T-helper 1 cell treated with Interleukin-12 subunit alpha and Interleukin-12 subunit beta and Interleukin-4 antibody, amounts not matched to agents 30 ng/mL and 1 ng/mL, for 36 hours (primary cell): Measurements from ENCODE around the gene UCP2. TPM values are rescaled to one million over a fixed set of nuclear protein-coding genes. Genes with fewer than 3 reads are reported as not detected.

ENCODE experiments used
- intact Hi-C: fragments of 100-400 bp; cut with micrococcal nuclease; formaldehyde crosslinking; loops from one replicate; pipeline ENCODE4 v1.15.1; 2024
- total RNA-seq: library from RNA; stranded (reverse); gene quantifications from 2 replicates; pipeline ENCODE4 v1.2.3, GENCODE V29; 2022

Gene UCP2
- total RNA-seq, result 461 and 494 TPM in 2 replicates

- intact Hi-C loops, result loop anchor here (1.0 to 10.0 kb wide), 9 partner anchors 106 to 1880 kb away; partner anchors contain the start of genes COA4, FAM168A, LAMTOR1 and LIPT2
These were observed at the start of gene UCP2 for GRCh38 chr11:73982595-73982989. UCP2 (minus strand) TSS chr11:73982843; CDS start chr11:73978378, 4,465 bp downstream.

GRCh38 chr11:74030723-74031676 lies 48.4 kb upstream of the UCP2 start:
- intact Hi-C loops, result loop anchor here (1.0 to 2.0 kb wide), 4 partner anchors 19 to 67 kb away; no protein-coding TSS in a partner anchor

GRCh38 chr11:74025467-74026166 lies 43.0 kb upstream of the UCP2 start:
- intact Hi-C loops, result no loop called here

- intact Hi-C loops, result no loop called here
These were observed 41.8 kb upstream of the UCP2 start for GRCh38 chr11:74024261-74025029.

GRCh38 chr11:74023276-74023675 lies 40.6 kb upstream of the UCP2 start:
- intact Hi-C loops, result no loop called here

- intact Hi-C loops, result no loop called here
These were observed 39.9 kb upstream of the UCP2 start for GRCh38 chr11:74022546-74022945.

GRCh38 chr11:74021998-74022397 lies 39.4 kb upstream of the UCP2 start:
- intact Hi-C loops, result no loop called here

- intact Hi-C loops, result no loop called here
These were observed 37.9 kb upstream of the UCP2 start for GRCh38 chr11:74020539-74020938.

- intact Hi-C loops, result loop anchor here (1.0 kb wide), 1 partner anchor 9 kb away; no protein-coding TSS in a partner anchor
These were observed 37.2 kb upstream of the UCP2 start for GRCh38 chr11:74019860-74020259.

GRCh38 chr11:74019104-74019738 lies 36.6 kb upstream of the UCP2 start:
- intact Hi-C loops, result loop anchor here (1.0 kb wide), 1 partner anchor 8 kb away; no protein-coding TSS in a partner anchor

- intact Hi-C loops, result loop anchor here (1.0 kb wide), 1 partner anchor 7 kb away; no protein-coding TSS in a partner anchor
These were observed 35.8 kb upstream of the UCP2 start for GRCh38 chr11:74018331-74019005.

GRCh38 chr11:74017631-74018030 lies 35.0 kb upstream of the UCP2 start:
- intact Hi-C loops, result no loop called here

GRCh38 chr11:74015919-74016684 lies 33.5 kb upstream of the UCP2 start:
- intact Hi-C loops, result no loop called here

GRCh38 chr11:74014880-74015279 lies 32.2 kb upstream of the UCP2 start:
- intact Hi-C loops, result no loop called here

- intact Hi-C loops, result no loop called here
These were observed 30.5 kb upstream of the UCP2 start for GRCh38 chr11:74013141-74013540.

GRCh38 chr11:74012074-74012809 lies 29.6 kb upstream of the UCP2 start:
- intact Hi-C loops, result loop anchor here (1.0 kb wide), 1 partner anchor 19 kb away; no protein-coding TSS in a partner anchor

- intact Hi-C loops, result loop anchor here (1.0 kb wide), 4 partner anchors 8 to 31 kb away; no protein-coding TSS in a partner anchor
These were observed 28.9 kb upstream of the UCP2 start for GRCh38 chr11:74011360-74012073.
